GM23338 (cell line): Measurements from ENCODE around the gene KRT33B.

Experiments
- CREB1 ChIP-seq: fragments of 250-450 bp; sonication (Bioruptor Pico); IDR thresholded peaks from 2 replicates; pipeline ENCODE4 v1.5.0; 2020; ENCODE audit warnings: low read depth, mild to moderate bottlenecking, moderate library complexity
- EZH2 ChIP-seq: fragments of 200-600 bp; sonication (generic); IDR thresholded peaks from one replicate; pipeline ENCODE4 v1.8.0; 2017; ENCODE audit warnings: antibody characterized with exemption, mild to moderate bottlenecking, low read depth; ENCODE audit not compliant: unreplicated experiment
- EZH2phosphoT487 ChIP-seq: fragments of 200-600 bp; sonication (generic); IDR thresholded peaks from one replicate; pipeline ENCODE4 v1.8.1; 2018; ENCODE audit warnings: antibody characterized with exemption; ENCODE audit not compliant: unreplicated experiment
- JUNB ChIP-seq: IDR thresholded peaks from one replicate; pipeline ENCODE4 v1.6.1; 2016; ENCODE audit warnings: antibody characterized with exemption; ENCODE audit not compliant: unreplicated experiment
- NANOG ChIP-seq: IDR thresholded peaks from 2 replicates; pipeline ENCODE4 v1.6.1; 2016; ENCODE audit warnings: antibody characterized with exemption, borderline replicate concordance
- POLR2AphosphoS5 ChIP-seq: IDR thresholded peaks from 2 replicates; pipeline ENCODE4 v1.6.1; 2016; ENCODE audit warnings: antibody characterized with exemption, low read depth
- REST ChIP-seq: IDR thresholded peaks from one replicate; pipeline ENCODE4 v1.6.1; 2018; ENCODE audit warnings: antibody characterized with exemption; ENCODE audit not compliant: unreplicated experiment
- STAT1 ChIP-seq: IDR thresholded peaks from one replicate; pipeline ENCODE4 v1.6.1; 2016; ENCODE audit warnings: antibody characterized with exemption; ENCODE audit not compliant: unreplicated experiment
- ZNF114 ChIP-seq: fragments of 250-450 bp; sonication (Bioruptor Pico); IDR thresholded peaks from 2 replicates; pipeline ENCODE4 v1.5.0; 2020; ENCODE audit warnings: mild to moderate bottlenecking, moderate library complexity
- ZNF331 ChIP-seq: fragments of 250-450 bp; sonication (Bioruptor Pico); IDR thresholded peaks from 2 replicates; pipeline ENCODE4 v1.5.0; 2020; ENCODE audit warnings: low read depth, mild to moderate bottlenecking, moderate library complexity
- TF ChIP-seq, protein P1 (sequence below), 2 experiments: fragments of 200-600 bp in 1 of 2; sonication (generic) in 1 of 2; conservative IDR thresholded peaks; 2 replicates each; pipeline versions ENCODE4 v1.5.1 to v1.6.1; 2016 to 2017; ENCODE audit warnings: antibody characterized with exemption in 2 of 2, low read depth in 2 of 2, mild to moderate bottlenecking in 2 of 2, moderate library complexity in 1 of 2
- TF ChIP-seq, protein P2 (sequence below): IDR thresholded peaks from 2 replicates; pipeline ENCODE4 v1.6.1; 2016; ENCODE audit warnings: antibody characterized with exemption

DNA sequence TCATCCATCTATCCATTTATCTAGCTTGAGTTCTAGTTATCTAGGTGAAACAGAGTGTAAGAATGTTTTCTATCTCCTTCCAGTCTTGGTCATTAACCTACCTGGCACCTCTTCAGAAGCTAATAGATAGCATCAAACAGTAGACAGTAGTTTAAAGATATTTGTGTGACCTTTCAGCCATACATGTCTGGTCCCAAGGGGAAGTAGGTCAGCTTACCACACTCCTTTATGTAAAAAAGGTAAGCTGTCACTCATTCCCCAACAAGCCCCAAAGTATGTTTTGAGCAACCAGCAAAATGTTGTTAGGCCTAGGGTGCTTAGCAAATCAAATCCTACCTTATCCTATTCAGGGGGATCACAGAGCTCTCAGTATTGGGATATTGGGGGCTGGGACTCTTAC, 3.5 kb downstream of the KRT33B start:
- TF ChIP-seq, protein P1, sequence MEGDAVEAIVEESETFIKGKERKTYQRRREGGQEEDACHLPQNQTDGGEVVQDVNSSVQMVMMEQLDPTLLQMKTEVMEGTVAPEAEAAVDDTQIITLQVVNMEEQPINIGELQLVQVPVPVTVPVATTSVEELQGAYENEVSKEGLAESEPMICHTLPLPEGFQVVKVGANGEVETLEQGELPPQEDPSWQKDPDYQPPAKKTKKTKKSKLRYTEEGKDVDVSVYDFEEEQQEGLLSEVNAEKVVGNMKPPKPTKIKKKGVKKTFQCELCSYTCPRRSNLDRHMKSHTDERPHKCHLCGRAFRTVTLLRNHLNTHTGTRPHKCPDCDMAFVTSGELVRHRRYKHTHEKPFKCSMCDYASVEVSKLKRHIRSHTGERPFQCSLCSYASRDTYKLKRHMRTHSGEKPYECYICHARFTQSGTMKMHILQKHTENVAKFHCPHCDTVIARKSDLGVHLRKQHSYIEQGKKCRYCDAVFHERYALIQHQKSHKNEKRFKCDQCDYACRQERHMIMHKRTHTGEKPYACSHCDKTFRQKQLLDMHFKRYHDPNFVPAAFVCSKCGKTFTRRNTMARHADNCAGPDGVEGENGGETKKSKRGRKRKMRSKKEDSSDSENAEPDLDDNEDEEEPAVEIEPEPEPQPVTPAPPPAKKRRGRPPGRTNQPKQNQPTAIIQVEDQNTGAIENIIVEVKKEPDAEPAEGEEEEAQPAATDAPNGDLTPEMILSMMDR (conservative IDR thresholded peaks at IDR 0.05; ENCODE audit: low read depth in 2 of 2): no peak
- no peak for TF ChIP-seq REST
- TF ChIP-seq POLR2AphosphoS5: no peak
- TF ChIP-seq EZH2: no peak
- TF ChIP-seq EZH2phosphoT487: no peak
- TF ChIP-seq STAT1: no peak
- no peak for TF ChIP-seq NANOG
- no peak for TF ChIP-seq ZNF114 (CRISPR knock-in tag)
- TF ChIP-seq CREB1 (CRISPR knock-in tag): no peak
- TF ChIP-seq JUNB: no peak
- TF ChIP-seq, protein P2, sequence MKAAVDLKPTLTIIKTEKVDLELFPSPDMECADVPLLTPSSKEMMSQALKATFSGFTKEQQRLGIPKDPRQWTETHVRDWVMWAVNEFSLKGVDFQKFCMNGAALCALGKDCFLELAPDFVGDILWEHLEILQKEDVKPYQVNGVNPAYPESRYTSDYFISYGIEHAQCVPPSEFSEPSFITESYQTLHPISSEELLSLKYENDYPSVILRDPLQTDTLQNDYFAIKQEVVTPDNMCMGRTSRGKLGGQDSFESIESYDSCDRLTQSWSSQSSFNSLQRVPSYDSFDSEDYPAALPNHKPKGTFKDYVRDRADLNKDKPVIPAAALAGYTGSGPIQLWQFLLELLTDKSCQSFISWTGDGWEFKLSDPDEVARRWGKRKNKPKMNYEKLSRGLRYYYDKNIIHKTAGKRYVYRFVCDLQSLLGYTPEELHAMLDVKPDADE: no peak
- no peak for TF ChIP-seq ZNF331 (CRISPR knock-in tag)
